ENCODE results near the gene POMT2.

The POMT2 gene

GRCh38 chr14:77327111-77327510 lies 6.4 kb upstream of the POMT2 start:
- no peak for DNase-seq (ENCODE audit: low read depth)
- H3K4me3 ChIP-seq (ENCODE audit: control insufficient read depth, low read depth, low read length) = no peak overlapping the region
- TF ChIP-seq CTCF (conservative IDR thresholded peaks at IDR 0.05; ENCODE audit: control insufficient read depth, insufficient read depth, low read depth, low read length) = no peak

- no peak for DNase-seq (ENCODE audit: low read depth)
- no peak overlapping the region for H3K4me3 ChIP-seq (ENCODE audit: control insufficient read depth, low read depth, low read length)
- no peak for TF ChIP-seq CTCF (conservative IDR thresholded peaks at IDR 0.05; ENCODE audit: control insufficient read depth, insufficient read depth, low read depth, low read length)
Observed at GRCh38 chr14:77325746-77326094, 5.0 kb upstream of the POMT2 start.

GRCh38 chr14:77324816-77325745 lies 4.4 kb upstream of the POMT2 start:
- no peak for DNase-seq (ENCODE audit: low read depth)
- no peak overlapping the region for H3K4me3 ChIP-seq (ENCODE audit: control insufficient read depth, low read depth, low read length)
- no peak for TF ChIP-seq CTCF (conservative IDR thresholded peaks at IDR 0.05; ENCODE audit: control insufficient read depth, insufficient read depth, low read depth, low read length)

- DNase-seq (ENCODE audit: low read depth) = no peak
- TF ChIP-seq CTCF (conservative IDR thresholded peaks at IDR 0.05; ENCODE audit: control insufficient read depth, insufficient read depth, low read depth, low read length) = no peak
- no peak overlapping the region for H3K4me3 ChIP-seq (ENCODE audit: control insufficient read depth, low read depth, low read length)
Observed at GRCh38 chr14:77324289-77324688, 3.6 kb upstream of the POMT2 start.

- H3K4me3 ChIP-seq (ENCODE audit: control insufficient read depth, low read depth, low read length) = no peak overlapping the region
- DNase-seq (ENCODE audit: low read depth) = no peak
- TF ChIP-seq CTCF (conservative IDR thresholded peaks at IDR 0.05; ENCODE audit: control insufficient read depth, insufficient read depth, low read depth, low read length) = no peak
Observed at GRCh38 chr14:77323571-77323970, 2.9 kb upstream of the POMT2 start.

- no peak for TF ChIP-seq CTCF (conservative IDR thresholded peaks at IDR 0.05; ENCODE audit: control insufficient read depth, insufficient read depth, low read depth, low read length)
- DNase-seq (ENCODE audit: low read depth) = no peak
- H3K4me3 ChIP-seq (ENCODE audit: control insufficient read depth, low read depth, low read length) = no peak overlapping the region
Observed at GRCh38 chr14:77322951-77323350, 2.3 kb upstream of the POMT2 start.
